ENCODE measurements around the gene GNGT2. TPM values are rescaled to one million over a fixed set of nuclear protein-coding genes. Genes with fewer than 3 reads are reported as not detected.

Gene GNGT2
- total RNA-seq, 2 donors from 2014 or later, result 1.1 TPM; not detected in 1

DNA sequence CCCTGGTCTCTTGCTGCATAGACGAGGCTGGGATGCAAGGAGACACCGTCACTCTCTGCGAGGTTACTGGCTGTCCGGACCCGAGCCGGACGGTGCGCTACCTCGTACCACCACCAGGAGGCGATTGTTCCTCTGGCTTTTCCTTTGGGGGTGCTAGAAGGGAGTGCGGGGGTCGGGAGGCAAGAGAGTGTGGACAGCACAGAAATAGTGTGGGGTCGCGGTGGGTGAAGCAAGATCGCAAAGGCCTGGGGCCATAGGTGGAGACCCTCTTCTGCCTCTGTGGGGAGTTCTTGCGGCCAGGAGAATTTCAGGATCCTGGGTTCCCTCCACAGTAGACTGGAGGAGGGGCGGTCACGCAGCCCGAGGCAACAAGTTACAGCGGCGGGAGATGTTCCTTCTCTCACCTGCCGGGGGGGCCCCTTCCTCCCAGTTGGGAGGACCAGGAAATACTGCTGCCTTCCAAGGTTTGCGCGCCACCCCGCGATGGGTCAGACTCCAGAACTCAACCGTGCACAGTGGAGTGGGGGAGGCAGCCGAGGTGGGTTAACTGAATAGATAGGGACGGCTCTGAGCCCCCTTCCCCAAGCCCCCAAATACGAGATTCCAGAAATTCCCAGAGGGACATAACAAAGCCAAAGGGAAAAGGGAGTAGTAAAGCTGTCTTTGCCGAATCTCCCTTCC, 13.3 kb upstream of the GNGT2 start:
- Histone ChIP-seq H3K9ac (ENCODE audit: extremely low read depth, low read length, poor library complexity, severe bottlenecking) (no peak overlapping the region), H3K27ac (ENCODE audit: low read depth, low read length) (no peak overlapping the region), H3K4me3 (ENCODE audit: low read length) (peak overlapping the region; percentile 24), H3K27me3 (ENCODE audit: control insufficient read depth, insufficient read depth, low read length, poor library complexity, severe bottlenecking) (peaks cover 59% of the 10 kb centered on the region), H3K4me1 (ENCODE audit: control insufficient read depth, insufficient read depth, low read length) (peaks cover 3% of the 10 kb centered on the region), H3K36me3 (ENCODE audit: control insufficient read depth, insufficient read depth, low read length) (no peaks in the 10 kb centered on the region), H3K9me3 (ENCODE audit: control insufficient read depth, low read length) (no peaks in the 10 kb centered on the region)
- H3K4me3 Mint-ChIP-seq, result peak overlapping the region; percentile 51
- no peaks in the 10 kb centered on the region for H3K9me3 Mint-ChIP-seq
- H3K27me3 Mint-ChIP-seq (ENCODE audit: insufficient read depth), result peaks cover 74% of the 10 kb centered on the region
- WGBS, 2 experiments (ENCODE audit: insufficient coverage in 1 of 2, insufficient read length in 1 of 2), result 15 to 22% methylated on average over 12 to 30 of the region's 31 CpGs
- DNase-seq, result peak; percentile 97
- H3K4me1 Mint-ChIP-seq, result peaks cover 16% of the 10 kb centered on the region
- H3K36me3 Mint-ChIP-seq (ENCODE audit: low read depth), result no peaks in the 10 kb centered on the region
- TF ChIP-seq, protein P1, sequence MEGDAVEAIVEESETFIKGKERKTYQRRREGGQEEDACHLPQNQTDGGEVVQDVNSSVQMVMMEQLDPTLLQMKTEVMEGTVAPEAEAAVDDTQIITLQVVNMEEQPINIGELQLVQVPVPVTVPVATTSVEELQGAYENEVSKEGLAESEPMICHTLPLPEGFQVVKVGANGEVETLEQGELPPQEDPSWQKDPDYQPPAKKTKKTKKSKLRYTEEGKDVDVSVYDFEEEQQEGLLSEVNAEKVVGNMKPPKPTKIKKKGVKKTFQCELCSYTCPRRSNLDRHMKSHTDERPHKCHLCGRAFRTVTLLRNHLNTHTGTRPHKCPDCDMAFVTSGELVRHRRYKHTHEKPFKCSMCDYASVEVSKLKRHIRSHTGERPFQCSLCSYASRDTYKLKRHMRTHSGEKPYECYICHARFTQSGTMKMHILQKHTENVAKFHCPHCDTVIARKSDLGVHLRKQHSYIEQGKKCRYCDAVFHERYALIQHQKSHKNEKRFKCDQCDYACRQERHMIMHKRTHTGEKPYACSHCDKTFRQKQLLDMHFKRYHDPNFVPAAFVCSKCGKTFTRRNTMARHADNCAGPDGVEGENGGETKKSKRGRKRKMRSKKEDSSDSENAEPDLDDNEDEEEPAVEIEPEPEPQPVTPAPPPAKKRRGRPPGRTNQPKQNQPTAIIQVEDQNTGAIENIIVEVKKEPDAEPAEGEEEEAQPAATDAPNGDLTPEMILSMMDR (conservative IDR thresholded peaks at IDR 0.05), result peak; percentile 91
- no peak overlapping the region for H3K27ac Mint-ChIP-seq

DNA sequence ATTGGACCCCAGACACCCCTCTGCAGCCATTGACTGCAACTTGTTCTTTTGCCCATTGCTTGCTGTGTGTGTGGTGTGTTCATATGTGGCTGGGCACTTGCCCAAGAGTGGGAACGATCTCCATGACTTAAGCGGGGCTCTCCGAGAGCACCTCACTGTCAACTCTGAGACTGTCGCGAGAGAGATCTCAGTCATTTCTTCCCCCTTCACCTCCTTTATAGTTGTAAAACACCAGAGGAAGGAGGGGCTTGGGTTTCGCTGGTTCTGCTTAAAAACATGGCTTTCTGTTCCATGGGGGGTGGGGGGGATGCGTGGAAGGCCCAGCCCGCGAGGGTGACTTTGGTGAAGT, 12.8 kb upstream of the GNGT2 start:
- Mint-ChIP-seq H3K9me3 (no peaks in the 10 kb centered on the region), H3K27ac (no peak overlapping the region), H3K4me1 (peaks cover 16% of the 10 kb centered on the region), H3K36me3 (ENCODE audit: low read depth) (no peaks in the 10 kb centered on the region), H3K27me3 (ENCODE audit: insufficient read depth) (peaks cover 73% of the 10 kb centered on the region), H3K4me3 (peak overlapping the region; percentile 51)
- peak; percentile 66 for DNase-seq
- H3K4me1 ChIP-seq (ENCODE audit: control insufficient read depth, insufficient read depth, low read length), result peaks cover 3% of the 10 kb centered on the region
- TF ChIP-seq, protein P1 (conservative IDR thresholded peaks at IDR 0.05), result no peak
- H3K4me3 ChIP-seq (ENCODE audit: low read length), result no peak overlapping the region
- H3K9me3 ChIP-seq (ENCODE audit: control insufficient read depth, low read length), result no peaks in the 10 kb centered on the region
- 19 to 43% methylated on average over 4 to 9 of the region's 9 CpGs for WGBS, 2 experiments (ENCODE audit: insufficient coverage in 1 of 2, insufficient read length in 1 of 2)
- no peak overlapping the region for H3K9ac ChIP-seq (ENCODE audit: extremely low read depth, low read length, poor library complexity, severe bottlenecking)
- no peaks in the 10 kb centered on the region for H3K36me3 ChIP-seq (ENCODE audit: control insufficient read depth, insufficient read depth, low read length)
- H3K27ac ChIP-seq (ENCODE audit: low read depth, low read length), result no peak overlapping the region
- peaks cover 59% of the 10 kb centered on the region for H3K27me3 ChIP-seq (ENCODE audit: control insufficient read depth, insufficient read depth, low read length, poor library complexity, severe bottlenecking)

DNA sequence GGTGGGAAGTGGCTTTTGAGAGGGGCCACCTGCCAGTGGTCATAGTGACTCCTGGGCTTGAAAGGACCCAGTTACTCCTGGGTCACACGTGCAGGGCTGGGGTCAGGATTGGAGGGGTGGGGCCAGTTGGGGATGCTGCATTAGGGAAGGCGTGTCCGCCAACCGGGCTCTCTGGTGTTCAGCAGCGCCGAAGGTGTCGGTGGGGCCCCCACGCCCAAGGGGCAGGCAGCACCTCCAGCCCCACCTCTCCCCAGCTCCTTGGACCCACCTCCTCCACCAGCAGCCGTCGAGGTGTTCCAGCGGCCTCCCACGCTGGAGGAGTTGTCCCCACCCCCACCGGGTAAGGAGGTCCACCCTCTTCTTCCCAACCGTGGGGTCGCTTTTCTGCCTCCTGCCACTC, 9.6 kb upstream of the GNGT2 start:
- Histone ChIP-seq H3K27ac (ENCODE audit: low read depth, low read length) (no peak overlapping the region), H3K27me3 (ENCODE audit: control insufficient read depth, insufficient read depth, low read length, poor library complexity, severe bottlenecking) (peaks cover 37% of the 10 kb centered on the region), H3K9ac (ENCODE audit: extremely low read depth, low read length, poor library complexity, severe bottlenecking) (no peak overlapping the region), H3K9me3 (ENCODE audit: control insufficient read depth, low read length) (no peaks in the 10 kb centered on the region), H3K36me3 (ENCODE audit: control insufficient read depth, insufficient read depth, low read length) (no peaks in the 10 kb centered on the region), H3K4me3 (ENCODE audit: low read length) (no peak overlapping the region), H3K4me1 (ENCODE audit: control insufficient read depth, insufficient read depth, low read length) (peaks cover 3% of the 10 kb centered on the region)
- peaks cover 44% of the 10 kb centered on the region for H3K27me3 Mint-ChIP-seq (ENCODE audit: insufficient read depth)
- WGBS, 2 experiments (ENCODE audit: insufficient coverage in 1 of 2, insufficient read length in 1 of 2), result 83 to 94% methylated on average over 6 to 15 of the region's 15 CpGs
- H3K27ac Mint-ChIP-seq, result no peak overlapping the region
- DNase-seq, result peak; percentile 54
- H3K4me3 Mint-ChIP-seq, result no peak overlapping the region
- H3K4me1 Mint-ChIP-seq, result peaks cover 8% of the 10 kb centered on the region
- TF ChIP-seq, protein P1 (conservative IDR thresholded peaks at IDR 0.05), result no peak
- no peaks in the 10 kb centered on the region for H3K36me3 Mint-ChIP-seq (ENCODE audit: low read depth)
- no peaks in the 10 kb centered on the region for H3K9me3 Mint-ChIP-seq

Data from endodermal cell (in vitro differentiated cells).